Central memory CD8-positive, alpha-beta T cell (primary cell): ENCODE results near the gene BOK.

ENCODE experiments used
- ATAC-seq: fragments of 150-1000 bp; cut with Tn5 transposase; replicated peaks from 2 replicates; pipeline ENCODE4 v1.10.0; 2022; ENCODE audit warnings: mild to moderate bottlenecking, moderate FRiP score, moderate number of reproducible peaks; ENCODE audit not compliant: poor library complexity, severe bottlenecking; ENCODE audit errors: extremely low read depth
- DNase-seq, 2 donors: peaks; one replicate each; pipeline ENCODE4 v3.0.0; 2021; ENCODE audit warnings: low spot score in 2 of 2
- H3K27ac Mint-ChIP-seq: one replicate; pipeline ENCODE4 v1.8.0; 2022; ENCODE audit warnings: low read depth, mild to moderate bottlenecking, moderate library complexity, mixed read lengths
- H3K27me3 Mint-ChIP-seq: one replicate; pipeline ENCODE4 v1.8.0; 2022; ENCODE audit warnings: mixed read lengths
- H3K36me3 Mint-ChIP-seq: one replicate; pipeline ENCODE4 v1.8.0; 2022; ENCODE audit warnings: mild to moderate bottlenecking, moderate library complexity, mixed read lengths; ENCODE audit not compliant: insufficient read depth
- H3K4me1 Mint-ChIP-seq: one replicate; pipeline ENCODE4 v1.8.0; 2022; ENCODE audit warnings: mixed read lengths
- H3K4me3 Mint-ChIP-seq: one replicate; pipeline ENCODE4 v1.8.0; 2022; ENCODE audit warnings: mild to moderate bottlenecking, moderate library complexity, mixed read lengths
- H3K9me3 Mint-ChIP-seq: one replicate; pipeline ENCODE4 v1.8.0; 2022; ENCODE audit warnings: mixed read lengths

Gene BOK

DNA sequence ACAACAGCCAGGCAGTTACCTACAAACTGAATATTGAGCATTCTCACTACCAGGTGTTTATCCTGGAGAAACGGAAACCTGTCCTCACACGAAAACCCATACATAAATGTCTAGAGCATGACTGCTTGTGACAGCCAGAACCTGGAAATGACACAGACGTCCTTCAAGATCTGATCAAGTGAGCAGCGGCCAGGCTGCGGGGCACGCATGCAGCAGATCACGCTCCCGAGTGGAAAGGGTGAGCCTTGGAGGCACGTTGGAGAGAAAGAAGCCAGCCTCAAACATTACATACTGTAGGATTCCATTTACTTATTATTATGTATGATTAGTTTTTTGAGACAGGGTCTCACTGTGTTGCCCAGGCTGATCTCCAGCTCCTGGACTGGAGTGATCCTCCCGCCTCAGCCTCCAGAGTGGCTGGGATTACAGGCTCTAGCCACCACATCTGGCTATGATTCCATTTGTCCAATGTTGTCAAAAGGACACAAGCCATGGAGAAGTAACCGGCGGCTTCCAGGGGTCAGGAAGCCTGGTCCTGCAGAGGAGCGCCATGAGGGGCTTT is 27.3 kb upstream of the BOK start:
- Mint-ChIP-seq H3K27ac (no peak overlapping the region), H3K4me3 (no peak overlapping the region)

DNA sequence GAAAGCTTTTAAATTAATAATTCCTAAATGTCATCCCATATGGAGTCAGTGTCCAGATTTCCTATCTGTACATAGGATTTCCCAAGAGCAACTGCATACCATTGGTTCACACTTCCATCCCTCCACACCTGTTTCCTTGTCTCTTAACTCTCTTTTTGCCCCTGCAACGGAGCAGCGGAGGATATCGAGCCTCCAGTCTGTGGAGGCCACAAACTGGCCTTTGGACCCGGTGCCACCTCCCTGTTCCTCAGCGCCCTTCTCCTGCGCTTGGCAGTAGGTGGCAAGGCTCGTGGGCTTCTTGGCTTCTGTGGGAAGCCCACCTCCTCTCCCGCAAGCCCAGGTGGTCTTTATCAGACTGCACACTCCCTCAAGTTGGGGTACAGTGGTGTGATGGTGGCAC is 26.4 kb upstream of the BOK start:
- no peaks in the 10 kb centered on the region for H3K4me1 Mint-ChIP-seq
- no peaks in the 10 kb centered on the region for H3K9me3 Mint-ChIP-seq
- H3K27me3 Mint-ChIP-seq = peaks cover 40% of the 10 kb centered on the region
- no peak overlapping the region for H3K27ac Mint-ChIP-seq
- H3K36me3 Mint-ChIP-seq = no peaks in the 10 kb centered on the region
- no peak for DNase-seq
- no peak for ATAC-seq
- H3K4me3 Mint-ChIP-seq = no peak overlapping the region

More for the DNA sequence above, 27.3 kb upstream of the BOK start:
- Mint-ChIP-seq H3K27me3 (peaks cover 37% of the 10 kb centered on the region), H3K4me1 (no peaks in the 10 kb centered on the region), H3K9me3 (no peaks in the 10 kb centered on the region), H3K36me3 (no peaks in the 10 kb centered on the region)
- DNase-seq (no peak), ATAC-seq (no peak)

DNA sequence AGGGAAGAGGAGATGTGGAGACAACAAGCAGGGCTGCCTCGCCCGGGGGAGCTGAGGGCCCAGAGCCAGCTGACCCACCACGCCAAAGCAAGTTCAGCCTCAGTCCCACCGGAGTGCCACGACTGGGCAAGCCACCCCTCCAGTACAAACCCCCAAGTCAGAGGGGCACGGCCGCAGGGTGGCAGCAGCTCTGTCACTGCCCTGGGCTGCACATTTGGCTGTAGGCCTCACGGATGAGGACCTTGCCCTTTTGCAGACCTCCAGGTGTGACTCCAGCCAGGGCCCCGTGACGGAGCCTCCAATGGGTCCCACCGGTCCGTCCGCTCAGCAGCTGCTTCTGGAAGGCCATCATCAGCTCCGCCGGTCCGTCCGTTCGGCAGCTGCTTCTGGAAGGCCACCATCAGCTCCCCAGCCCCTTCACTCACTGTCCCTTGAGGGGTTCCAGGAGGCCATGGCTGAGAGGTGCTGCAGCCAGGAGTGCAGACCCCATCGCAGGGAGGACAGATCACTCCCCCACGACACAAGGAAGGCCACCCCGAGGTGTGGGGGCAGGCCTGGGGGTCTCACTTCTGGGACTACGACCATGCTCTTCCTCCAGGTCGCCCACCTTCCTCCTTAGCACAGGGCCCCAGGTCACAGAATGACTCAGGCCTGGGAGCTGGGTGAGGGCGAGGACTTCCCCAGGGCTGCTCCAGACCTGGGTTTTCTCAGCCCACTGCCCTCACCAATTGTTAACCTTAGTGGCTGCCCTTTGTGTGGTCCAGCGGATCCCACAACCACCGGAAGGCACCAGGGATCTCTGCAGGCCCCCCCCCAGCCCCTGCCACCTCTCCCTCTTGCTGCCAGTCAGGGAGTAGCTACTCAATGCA is 25.6 kb upstream of the BOK start:
- ATAC-seq (no peak), DNase-seq (no peak)
- Mint-ChIP-seq H3K4me3 (no peak overlapping the region), H3K4me1 (no peaks in the 10 kb centered on the region), H3K36me3 (no peaks in the 10 kb centered on the region), H3K27me3 (peaks cover 40% of the 10 kb centered on the region), H3K27ac (no peak overlapping the region), H3K9me3 (no peaks in the 10 kb centered on the region)

GRCh38 chr2:241534293-241534692 is 24.3 kb upstream of the BOK start:
- Mint-ChIP-seq H3K36me3 (no peaks in the 10 kb centered on the region), H3K27me3 (peaks cover 43% of the 10 kb centered on the region), H3K9me3 (no peaks in the 10 kb centered on the region), H3K4me1 (no peaks in the 10 kb centered on the region), H3K27ac (no peak overlapping the region), H3K4me3 (no peak overlapping the region)
- ATAC-seq (no peak), DNase-seq (no peak)

DNA sequence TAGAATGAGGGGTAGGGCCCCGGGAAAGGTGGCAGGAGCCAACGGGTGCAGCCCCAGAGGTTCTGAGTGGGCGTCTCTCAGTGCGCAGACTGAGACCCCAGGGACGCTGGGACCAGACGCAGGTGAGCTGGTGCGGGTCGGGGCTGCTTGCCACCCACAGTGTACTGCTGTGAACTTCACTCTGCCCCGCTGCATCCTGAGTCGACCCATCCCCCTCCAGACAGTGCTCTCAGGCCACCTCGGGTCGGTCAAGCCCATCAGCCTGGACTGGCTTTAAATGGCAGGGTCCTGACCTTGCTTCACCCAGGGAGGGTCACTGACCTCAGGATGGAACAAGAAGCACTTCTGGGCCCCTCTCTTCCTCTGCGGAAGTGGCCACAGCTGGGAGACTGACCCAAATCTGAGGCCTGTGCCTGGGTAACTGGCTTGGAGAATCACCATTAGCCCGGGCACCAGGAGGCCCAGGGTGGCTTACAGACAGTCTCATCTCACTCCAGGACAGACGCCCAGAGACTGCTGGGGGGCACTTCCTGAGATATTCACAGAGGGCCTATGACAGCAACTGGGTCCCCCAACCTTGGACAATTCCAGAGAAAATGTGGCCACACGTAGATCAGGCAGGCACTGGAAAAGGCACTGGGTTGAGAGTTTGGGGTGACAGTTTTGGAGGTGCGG is 23.7 kb upstream of the BOK start:
- no peak for DNase-seq
- ATAC-seq = no peak
- Mint-ChIP-seq H3K36me3 (no peaks in the 10 kb centered on the region), H3K27me3 (peaks cover 44% of the 10 kb centered on the region), H3K4me3 (no peak overlapping the region), H3K9me3 (no peaks in the 10 kb centered on the region), H3K27ac (no peak overlapping the region), H3K4me1 (no peaks in the 10 kb centered on the region)

- ATAC-seq (no peak), DNase-seq (no peak)
- H3K27me3 Mint-ChIP-seq = peaks cover 42% of the 10 kb centered on the region
- H3K27ac Mint-ChIP-seq = no peak overlapping the region
- no peak overlapping the region for H3K4me3 Mint-ChIP-seq
- no peaks in the 10 kb centered on the region for H3K4me1 Mint-ChIP-seq
- H3K36me3 Mint-ChIP-seq = no peaks in the 10 kb centered on the region
- H3K9me3 Mint-ChIP-seq = no peaks in the 10 kb centered on the region
Measured at GRCh38 chr2:241535871-241536655, 22.5 kb upstream of the BOK start.

DNA sequence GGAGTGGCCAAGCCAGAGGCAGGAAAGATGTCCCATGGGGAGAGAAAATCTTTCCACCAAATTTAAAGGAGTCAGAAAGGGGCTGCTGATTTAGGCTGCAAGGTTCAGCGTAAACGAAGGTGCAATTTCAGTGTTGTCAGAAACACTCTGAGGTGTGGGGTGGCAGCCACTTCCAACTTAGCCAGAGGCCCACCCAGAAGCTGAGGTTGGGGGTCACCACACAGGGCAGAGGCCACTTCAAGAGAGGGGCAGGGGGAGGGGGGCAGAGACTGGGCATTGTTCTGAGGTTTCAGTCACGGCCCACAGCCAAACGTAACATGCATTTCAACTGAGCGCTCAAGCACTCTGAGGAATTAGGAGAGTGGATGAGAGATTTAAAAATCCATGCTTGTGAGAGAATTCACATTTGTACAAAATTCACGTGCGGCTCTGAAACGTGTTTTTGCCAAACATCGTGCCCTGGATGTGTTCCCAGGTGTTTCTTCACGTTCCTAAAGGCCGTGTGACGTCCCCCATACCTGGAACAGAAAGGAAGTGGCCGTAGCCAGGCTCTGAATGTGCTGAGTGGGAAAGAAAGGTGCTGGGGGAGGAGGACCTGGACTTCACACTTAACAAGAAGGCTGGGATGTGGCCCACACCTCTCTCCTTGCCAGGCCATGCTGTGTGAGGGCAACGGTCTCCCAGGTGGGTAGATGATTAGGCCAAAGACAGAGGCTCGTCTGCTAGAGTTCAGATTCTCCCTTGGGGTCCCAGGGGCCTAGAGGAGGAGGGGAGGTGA is 19.5 kb upstream of the BOK start:
- H3K4me3 Mint-ChIP-seq = no peak overlapping the region
- H3K9me3 Mint-ChIP-seq = no peaks in the 10 kb centered on the region
- no peaks in the 10 kb centered on the region for H3K4me1 Mint-ChIP-seq
- H3K27ac Mint-ChIP-seq = no peak overlapping the region
- H3K27me3 Mint-ChIP-seq = peaks cover 38% of the 10 kb centered on the region
- no peak for ATAC-seq
- no peak for DNase-seq
- no peaks in the 10 kb centered on the region for H3K36me3 Mint-ChIP-seq

GRCh38 chr2:241539616-241540374 is 18.8 kb upstream of the BOK start:
- H3K36me3 Mint-ChIP-seq = no peaks in the 10 kb centered on the region
- H3K27ac Mint-ChIP-seq = no peak overlapping the region
- no peaks in the 10 kb centered on the region for H3K9me3 Mint-ChIP-seq
- ATAC-seq = no peak
- H3K4me3 Mint-ChIP-seq = no peak overlapping the region
- H3K27me3 Mint-ChIP-seq = peaks cover 31% of the 10 kb centered on the region
- DNase-seq = no peak
- H3K4me1 Mint-ChIP-seq = no peaks in the 10 kb centered on the region

DNA sequence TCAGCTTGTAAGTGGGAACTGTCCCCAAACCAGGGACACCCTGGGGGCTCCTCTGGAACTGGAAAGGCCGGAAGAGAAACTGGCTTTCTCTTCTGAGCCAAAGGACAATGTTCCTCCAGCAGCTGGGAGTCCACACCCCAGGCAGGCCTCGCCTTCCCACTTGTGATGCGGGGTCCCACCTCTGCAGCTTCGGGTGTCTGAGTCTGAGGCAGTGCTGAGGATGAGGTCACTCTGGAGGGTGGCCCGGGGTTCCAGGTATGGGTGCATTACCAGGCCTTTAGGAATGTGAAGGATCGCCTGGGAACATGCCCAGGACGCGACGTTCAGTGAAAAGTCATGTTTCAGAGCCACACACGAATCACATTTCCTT is 18.2 kb upstream of the BOK start:
- ATAC-seq (no peak), DNase-seq (no peak)
- Mint-ChIP-seq H3K27ac (no peak overlapping the region), H3K4me1 (no peaks in the 10 kb centered on the region), H3K4me3 (peak overlapping the region; percentile 49), H3K27me3 (peaks cover 31% of the 10 kb centered on the region), H3K9me3 (no peaks in the 10 kb centered on the region), H3K36me3 (no peaks in the 10 kb centered on the region)

DNA sequence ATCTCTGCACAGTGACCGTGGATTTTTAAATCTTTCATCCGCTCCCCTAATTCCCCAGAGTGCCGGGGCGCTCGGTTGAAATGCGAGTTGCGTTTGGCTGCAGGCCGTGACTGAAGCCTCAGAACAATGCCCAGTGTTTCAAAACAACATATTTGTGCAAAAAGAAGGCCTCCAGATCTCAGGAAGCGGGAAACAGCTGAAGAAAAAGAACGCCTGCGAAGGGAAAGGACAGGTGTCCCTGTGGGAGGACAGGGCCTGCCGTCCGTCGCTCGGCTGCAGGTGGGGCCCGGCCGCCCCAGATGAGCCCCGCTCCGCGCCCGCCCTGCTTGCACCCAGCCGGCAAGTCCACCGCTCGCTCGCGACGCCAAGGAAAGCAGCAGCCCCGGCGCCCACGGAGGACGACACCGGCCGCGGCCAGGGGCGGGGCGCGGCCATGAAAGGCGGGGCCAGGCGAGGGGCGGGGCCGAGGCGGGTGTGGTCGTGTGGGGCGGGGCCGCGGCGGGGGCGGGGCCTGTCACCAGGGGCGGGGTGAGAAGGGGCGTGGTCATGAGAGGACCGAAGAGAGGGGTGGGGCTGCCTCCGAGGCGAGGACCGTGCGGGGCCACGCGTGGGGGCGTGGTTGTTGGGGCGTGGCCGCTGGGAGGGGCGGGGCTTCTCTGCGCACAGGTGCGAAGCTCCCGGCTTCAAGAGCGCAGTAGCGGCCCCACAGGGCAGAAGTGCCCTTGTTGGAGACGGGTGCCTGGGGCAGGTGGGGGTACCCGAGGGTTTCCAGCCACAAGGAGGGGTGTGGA is 17.6 kb upstream of the BOK start:
- Mint-ChIP-seq H3K36me3 (no peaks in the 10 kb centered on the region), H3K9me3 (no peaks in the 10 kb centered on the region), H3K4me3 (peak overlapping the region; percentile 49), H3K4me1 (no peaks in the 10 kb centered on the region), H3K27me3 (peaks cover 26% of the 10 kb centered on the region), H3K27ac (no peak overlapping the region)
- DNase-seq (peak in 1 of 2 donors; percentile 27), ATAC-seq (no peak)
